K562 (cell line): ENCODE data around the gene TRIO.

Source experiments
- POLR2A ChIP-seq: fragments of 450-650 bp; conservative IDR thresholded peaks from 2 replicates; pipeline ENCODE4 v1.6.1; 2016
- SMC3 ChIP-seq: conservative IDR thresholded peaks from 2 replicates; pipeline ENCODE4 v1.6.1; 2011; ENCODE audit warnings: low read depth, low read length, improper control_type of control experiment; ENCODE audit not compliant: insufficient read depth
- SNRNP70 ChIP-seq: fragments of 200-400 bp; formaldehyde crosslinking; optimal IDR thresholded peaks from 2 replicates; pipeline ENCODE3; 2017; ENCODE audit warnings: low read depth, low read length
- SOX6 ChIP-seq: fragments of 450-650 bp; IDR thresholded peaks from 2 replicates; pipeline ENCODE4 v1.6.1; 2014; ENCODE audit warnings: mild to moderate bottlenecking
- ZNF785 ChIP-seq: fragments of 250-450 bp; sonication (Bioruptor Pico); IDR thresholded peaks from 2 replicates; pipeline ENCODE4 v1.4.0; 2020; ENCODE audit warnings: mild to moderate bottlenecking
- TF ChIP-seq, protein P1 (sequence below): fragments of 450-650 bp; formaldehyde crosslinking; IDR thresholded peaks from 2 replicates; pipeline ENCODE4 v1.4.0; 2022; ENCODE audit warnings: missing genetic modification characterization
- TF ChIP-seq, protein P2 (sequence below): sonication (generic); formaldehyde crosslinking; IDR thresholded peaks from 2 replicates; pipeline ENCODE4 v1.8.0; 2022; ENCODE audit warnings: missing genetic modification reagents, mild to moderate bottlenecking, borderline replicate concordance

DNA sequence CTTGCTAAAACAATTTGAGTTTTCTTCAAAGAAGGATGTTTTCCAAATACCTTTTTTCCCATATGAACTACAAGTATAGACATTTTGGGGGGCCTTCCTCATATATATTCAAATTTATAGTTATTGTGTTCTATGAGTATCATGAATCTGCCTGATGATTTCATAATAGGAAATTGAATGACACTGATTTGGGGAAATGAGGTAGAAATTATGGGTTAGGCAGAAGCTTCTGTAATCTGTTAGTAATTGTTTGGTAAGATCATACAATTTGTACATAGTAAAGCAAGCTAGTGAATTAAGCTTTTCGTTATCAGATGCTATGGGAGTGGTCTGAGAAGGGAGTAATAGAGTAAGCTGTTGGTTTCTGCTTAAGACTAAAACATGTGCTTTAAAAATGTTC, 98.0 kb downstream of the TRIO start:
- no peak for TF ChIP-seq SMC3
- TF ChIP-seq, protein P1, sequence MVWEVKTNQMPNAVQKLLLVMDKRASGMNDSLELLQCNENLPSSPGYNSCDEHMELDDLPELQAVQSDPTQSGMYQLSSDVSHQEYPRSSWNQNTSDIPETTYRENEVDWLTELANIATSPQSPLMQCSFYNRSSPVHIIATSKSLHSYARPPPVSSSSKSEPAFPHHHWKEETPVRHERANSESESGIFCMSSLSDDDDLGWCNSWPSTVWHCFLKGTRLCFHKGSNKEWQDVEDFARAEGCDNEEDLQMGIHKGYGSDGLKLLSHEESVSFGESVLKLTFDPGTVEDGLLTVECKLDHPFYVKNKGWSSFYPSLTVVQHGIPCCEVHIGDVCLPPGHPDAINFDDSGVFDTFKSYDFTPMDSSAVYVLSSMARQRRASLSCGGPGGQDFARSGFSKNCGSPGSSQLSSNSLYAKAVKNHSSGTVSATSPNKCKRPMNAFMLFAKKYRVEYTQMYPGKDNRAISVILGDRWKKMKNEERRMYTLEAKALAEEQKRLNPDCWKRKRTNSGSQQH (CRISPR knock-in tag), result no peak
- TF ChIP-seq SNRNP70, result no peak
- TF ChIP-seq, protein P2, sequence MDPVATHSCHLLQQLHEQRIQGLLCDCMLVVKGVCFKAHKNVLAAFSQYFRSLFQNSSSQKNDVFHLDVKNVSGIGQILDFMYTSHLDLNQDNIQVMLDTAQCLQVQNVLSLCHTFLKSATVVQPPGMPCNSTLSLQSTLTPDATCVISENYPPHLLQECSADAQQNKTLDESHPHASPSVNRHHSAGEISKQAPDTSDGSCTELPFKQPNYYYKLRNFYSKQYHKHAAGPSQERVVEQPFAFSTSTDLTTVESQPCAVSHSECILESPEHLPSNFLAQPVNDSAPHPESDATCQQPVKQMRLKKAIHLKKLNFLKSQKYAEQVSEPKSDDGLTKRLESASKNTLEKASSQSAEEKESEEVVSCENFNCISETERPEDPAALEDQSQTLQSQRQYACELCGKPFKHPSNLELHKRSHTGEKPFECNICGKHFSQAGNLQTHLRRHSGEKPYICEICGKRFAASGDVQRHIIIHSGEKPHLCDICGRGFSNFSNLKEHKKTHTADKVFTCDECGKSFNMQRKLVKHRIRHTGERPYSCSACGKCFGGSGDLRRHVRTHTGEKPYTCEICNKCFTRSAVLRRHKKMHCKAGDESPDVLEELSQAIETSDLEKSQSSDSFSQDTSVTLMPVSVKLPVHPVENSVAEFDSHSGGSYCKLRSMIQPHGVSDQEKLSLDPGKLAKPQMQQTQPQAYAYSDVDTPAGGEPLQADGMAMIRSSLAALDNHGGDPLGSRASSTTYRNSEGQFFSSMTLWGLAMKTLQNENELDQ (CRISPR knock-in tag), result no peak
- no peak for TF ChIP-seq ZNF785 (CRISPR knock-in tag)
- no peak for TF ChIP-seq SOX6
- TF ChIP-seq POLR2A, result no peak
